SK-N-SH (cell line): ENCODE data around the gene SLIT1. TPM values are rescaled to one million over a fixed set of nuclear protein-coding genes. Genes with fewer than 3 reads are reported as not detected.

Experiments used
- CTCF ChIA-PET: fragments of 300-600, 350-600 bp; formaldehyde crosslinking; extraction: SDS; loops from one replicate; lab custom pipeline; 2021; lab: Yijun Ruan, JAX
- POLR2A ChIA-PET: fragments of 350-600 bp; sonication (Branson Sonifier 250); formaldehyde crosslinking; extraction: SDS; loops from one replicate; lab custom pipeline; 2020; ENCODE audit warnings: antibody characterized with exemption, inconsistent platforms; lab: Yijun Ruan, JAX
- DNase-seq: peaks from one replicate; pipeline ENCODE4 v3.0.0; 2012
- H2AFZ ChIP-seq: fragments of 200-600 bp; sonication (generic); 2 replicates; pipeline ENCODE4 v1.8.1; 2016; ENCODE audit warnings: antibody characterized with exemption, mild to moderate bottlenecking, low read depth
- H3F3A ChIP-seq: fragments of 200-600 bp; sonication (generic); replicated peaks from 2 replicates; pipeline ENCODE3; 2016; ENCODE audit warnings: antibody characterized with exemption, mild to moderate bottlenecking; ENCODE audit not compliant: insufficient read depth
- H3K27ac ChIP-seq, 2 experiments: fragments of 200-500 bp in 1 of 2; fragments of 200-600 bp in 1 of 2; sonication (Bioruptor generic) in 1 of 2; sonication (generic), shearing (Covaris generic) in 1 of 2; 2 replicates each; pipeline versions ENCODE4 v1.5.1 to v1.6.1; 2014 to 2016; ENCODE audit warnings: low read depth in 2 of 2, inconsistent platforms in 1 of 2, low read length in 1 of 2, mild to moderate bottlenecking in 1 of 2, mixed read lengths in 1 of 2
- H3K27me3 ChIP-seq: fragments of 200-600 bp; sonication (generic), shearing (Covaris generic); 2 replicates; pipeline ENCODE4 v1.6.1; 2016; ENCODE audit warnings: mixed run types; ENCODE audit not compliant: insufficient read depth
- H3K36me3 ChIP-seq, 2 experiments: fragments of 200-500 bp in 1 of 2; fragments of 200-600 bp in 1 of 2; sonication (Bioruptor generic) in 1 of 2; sonication (generic) in 1 of 2; replicated peaks in 1 of 2; 2 replicates each; pipeline versions ENCODE3 to v1.5.1; 2014 to 2016; ENCODE audit warnings: low read length in 1 of 2, mild to moderate bottlenecking in 1 of 2; ENCODE audit not compliant: insufficient read depth in 2 of 2, control insufficient read depth in 1 of 2
- H3K4me1 ChIP-seq, 2 experiments: fragments of 200-500 bp in 1 of 2; fragments of 200-600 bp in 1 of 2; sonication (Bioruptor generic) in 1 of 2; sonication (generic), shearing (Covaris generic) in 1 of 2; 2 replicates each; pipeline versions ENCODE4 v1.5.1 to v1.6.1; 2014 to 2016; ENCODE audit warnings: low read depth in 1 of 2, low read length in 1 of 2, mixed run types in 1 of 2; ENCODE audit not compliant: insufficient read depth in 2 of 2, control insufficient read depth in 1 of 2
- H3K4me2 ChIP-seq: fragments of 200-600 bp; sonication (generic), shearing (Covaris generic); 2 replicates; pipeline ENCODE4 v1.6.1; 2017; ENCODE audit warnings: mixed run types
- H3K4me3 ChIP-seq, 2 experiments: fragments of 200-500 bp in 1 of 2; fragments of 200-600 bp in 1 of 2; sonication (Bioruptor generic) in 1 of 2; sonication (generic), shearing (Covaris generic) in 1 of 2; 2 replicates each; pipeline versions ENCODE4 v1.5.1 to v1.8.1; 2014 to 2016; ENCODE audit warnings: low read depth in 2 of 2, inconsistent platforms in 1 of 2, low read length in 1 of 2, mild to moderate bottlenecking in 1 of 2, mixed read lengths in 1 of 2, moderate library complexity in 1 of 2
- H3K79me2 ChIP-seq: fragments of 200-600 bp; sonication (generic); 2 replicates; pipeline ENCODE4 v1.8.1; 2017; ENCODE audit warnings: mild to moderate bottlenecking; ENCODE audit not compliant: insufficient read depth
- H3K9ac ChIP-seq: fragments of 200-600 bp; sonication (generic); 2 replicates; pipeline ENCODE4 v1.6.1; 2017; ENCODE audit warnings: mixed run types
- H3K9me2 ChIP-seq: fragments of 200-600 bp; sonication (generic); 2 replicates; pipeline ENCODE4 v1.6.1; 2017; ENCODE audit warnings: mixed run types
- H3K9me3 ChIP-seq: fragments of 200-600 bp; sonication (generic); 2 replicates; pipeline ENCODE4 v1.6.1; 2017; ENCODE audit warnings: mixed run types, mild to moderate bottlenecking, moderate library complexity
- H4K20me1 ChIP-seq: fragments of 200-600 bp; sonication (generic); 2 replicates; pipeline ENCODE4 v1.6.1; 2017; ENCODE audit warnings: mild to moderate bottlenecking, mixed run types; ENCODE audit not compliant: insufficient read depth
- CHD2 ChIP-seq: fragments of 150-350 bp; IDR thresholded peaks from 2 replicates; pipeline ENCODE4 v1.6.1; 2018; ENCODE audit warnings: low read length; ENCODE audit not compliant: partially characterized antibody
- EP300 ChIP-seq, 2 experiments: IDR thresholded peaks; 2 replicates each; pipeline versions ENCODE4 v1.4.0 to v1.6.1; 2012; ENCODE audit warnings: borderline replicate concordance in 1 of 2, low read depth in 1 of 2, low read length in 1 of 2
- FOSL2 ChIP-seq: IDR thresholded peaks from 2 replicates; pipeline ENCODE4 v1.4.0; 2012; ENCODE audit warnings: low read depth, mild to moderate bottlenecking, moderate library complexity, borderline replicate concordance
- GATA2 ChIP-seq: sonication (generic); formaldehyde crosslinking; IDR thresholded peaks from 2 replicates; pipeline ENCODE4 v1.5.0; 2020; ENCODE audit warnings: mild to moderate bottlenecking, missing genetic modification reagents
- IRF3 ChIP-seq: fragments of 150-350 bp; IDR thresholded peaks from 2 replicates; pipeline ENCODE4 v1.6.1; 2016; ENCODE audit warnings: mild to moderate bottlenecking, low read depth, low read length
- MAX ChIP-seq: IDR thresholded peaks from 2 replicates; pipeline ENCODE4 v1.4.0; 2012; ENCODE audit warnings: low read depth
- MEF2A ChIP-seq: IDR thresholded peaks from 2 replicates; pipeline ENCODE4 v1.4.0; 2012; ENCODE audit warnings: low read depth, borderline replicate concordance
- NFIC ChIP-seq: IDR thresholded peaks from 2 replicates; pipeline ENCODE4 v1.4.0; 2012; ENCODE audit warnings: borderline replicate concordance
- PBX3 ChIP-seq: IDR thresholded peaks from 2 replicates; pipeline ENCODE4; 2012
- REST ChIP-seq: IDR thresholded peaks from 2 replicates; pipeline ENCODE4 v1.6.1; 2012; ENCODE audit warnings: mild to moderate bottlenecking, low read depth, low read length, moderate library complexity
- SIN3A ChIP-seq: IDR thresholded peaks from 2 replicates; pipeline ENCODE4 v1.6.1; 2012; ENCODE audit warnings: low read depth, mild to moderate bottlenecking, low read length, moderate library complexity, borderline replicate concordance
- SMC3 ChIP-seq: IDR thresholded peaks from 2 replicates; pipeline ENCODE4 v1.6.1; 2012; ENCODE audit warnings: low read depth, low read length, improper control_type of control experiment
- TAF1 ChIP-seq: IDR thresholded peaks from 2 replicates; pipeline ENCODE4 v1.6.1; 2012; ENCODE audit warnings: low read depth, mild to moderate bottlenecking, low read length, moderate library complexity, borderline replicate concordance
- TCF12 ChIP-seq: IDR thresholded peaks from 2 replicates; pipeline ENCODE4 v1.4.0; 2012
- TEAD4 ChIP-seq: IDR thresholded peaks from 2 replicates; pipeline ENCODE4 v1.4.0; 2012; ENCODE audit warnings: mild to moderate bottlenecking, borderline replicate concordance; ENCODE audit not compliant: insufficient read depth
- USF1 ChIP-seq: IDR thresholded peaks from 2 replicates; pipeline ENCODE4 v1.4.0; 2012; ENCODE audit warnings: low read depth, borderline replicate concordance
- USF2 ChIP-seq: fragments of 150-350 bp; IDR thresholded peaks from 2 replicates; pipeline ENCODE4 v1.6.1; 2017; ENCODE audit warnings: antibody characterized with exemption, low read length, low read depth, borderline replicate concordance
- YY1 ChIP-seq: IDR thresholded peaks from 2 replicates; pipeline ENCODE4 v1.4.0; 2012; ENCODE audit warnings: low read depth, mild to moderate bottlenecking
- WGBS: methylation state at CpG from one replicate; pipeline ENCODE4 v1.1.6; 2017; ENCODE audit warnings: low lambda C conversion rate; 5-methylcytosine and 5-hydroxymethylcytosine counted together
- polyA plus RNA-seq, 3 experiments: library from polyadenylated mRNA; depleted of rRNA; stranded (reverse); fragments of >200 nt; gene quantifications; 2 replicates each; pipeline ENCODE4 v1.2.3, GENCODE V29; 2012

Gene SLIT1
- polyA plus RNA-seq, 1 of the 3 experiments (the other 2 are of a cell fraction) = 0.05 TPM

GRCh38 chr10:97097084-97097433 is 88.7 kb downstream of the SLIT1 start:
- TF ChIP-seq TEAD4 = no peak
- TF ChIP-seq PBX3 = no peak
- TF ChIP-seq TCF12 = no peak
- TF ChIP-seq REST = no peak
- no peak for TF ChIP-seq USF1
- TF ChIP-seq TAF1 = no peak
- no peak for TF ChIP-seq SIN3A
- TF ChIP-seq EP300 (IDR thresholded peaks at IDR 0.05; ENCODE audit: borderline replicate concordance in 1 of 2, low read depth in 1 of 2, low read length in 1 of 2) = no peak
- no peak for TF ChIP-seq GATA2
- TF ChIP-seq MAX = no peak
- no peak for TF ChIP-seq USF2
- TF ChIP-seq YY1 = no peak
- no peak for TF ChIP-seq NFIC
- no peak for TF ChIP-seq FOSL2
- no peak for TF ChIP-seq IRF3
- no peak for TF ChIP-seq SMC3
- no peak for TF ChIP-seq CHD2
- TF ChIP-seq MEF2A = no peak
- H3K9me2 ChIP-seq = no peaks in the 10 kb centered on the region
- H3K4me1 ChIP-seq = peaks cover 0 to 30% of the 10 kb centered on the region in 2 experiments; a peak in 1 of 4 replicates
- no peaks in the 10 kb centered on the region for H3K36me3 ChIP-seq
- no peaks in the 10 kb centered on the region for H3F3A ChIP-seq
- H3K4me2 ChIP-seq = no peak overlapping the region
- H3K9me3 ChIP-seq = no peaks in the 10 kb centered on the region
- H3K4me3 ChIP-seq = no peak overlapping the region
- H3K9ac ChIP-seq = no peak overlapping the region
- H2AFZ ChIP-seq = no peak overlapping the region
- ChIA-PET POLR2A (no interaction called here), CTCF (interaction anchor here (0.8 to 7.8 kb wide), 5 partner anchors 24 to 113 kb away, joined by 4 to 50 read pairs (median 6); no protein-coding TSS in a partner anchor)
- no peak for DNase-seq
- peak overlapping the region in 1 of 2 experiments; percentile 28; a peak in 2 of 4 replicates for H3K27ac ChIP-seq
- no peaks in the 10 kb centered on the region for H4K20me1 ChIP-seq
- peaks cover 39% of the 10 kb centered on the region; the same call in 1 of the 2 replicates for H3K27me3 ChIP-seq
- WGBS = 62% methylated on average over 6 of the region's 6 CpGs
- no peaks in the 10 kb centered on the region for H3K79me2 ChIP-seq
